ENCODE measurements around the gene STK25.

STK25 gene

DNA sequence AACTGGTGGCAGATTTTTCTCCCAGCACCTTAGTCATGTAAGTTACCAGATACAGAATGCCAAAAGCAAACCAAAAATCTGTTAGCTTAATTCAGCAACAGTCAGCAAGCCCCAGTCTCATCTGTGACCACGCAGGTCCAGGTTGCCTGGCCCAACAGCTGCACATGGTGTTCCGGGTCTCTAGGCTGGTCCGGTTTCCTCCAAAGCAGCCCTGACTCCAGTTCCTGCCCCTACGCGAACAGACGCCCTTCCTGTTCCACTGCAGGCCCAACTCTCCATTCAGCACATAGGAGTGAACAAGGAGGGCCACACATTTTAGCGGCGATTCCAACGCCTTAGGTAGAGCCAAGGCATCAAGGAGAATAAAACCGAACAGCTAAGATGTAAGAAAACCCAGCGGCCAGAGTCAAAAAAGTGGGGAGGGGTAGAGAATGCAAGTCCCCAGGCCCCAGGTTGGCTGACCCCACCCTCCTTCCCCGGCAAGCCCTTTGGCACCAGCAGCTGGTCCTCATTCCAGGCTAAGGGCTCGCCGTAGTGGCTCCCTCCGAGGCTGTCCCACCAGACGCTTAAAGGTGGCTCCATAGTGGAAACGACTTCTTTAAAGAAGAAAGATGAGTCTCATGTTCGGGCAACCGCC lies 1.5 kb downstream of the STK25 start:
- TF ChIP-seq GATA3 (IDR thresholded peaks at IDR 0.05; ENCODE audit: low read depth, low read length) (no peak), GATA2 (IDR thresholded peaks at IDR 0.05; ENCODE audit: low read depth, low read length) (no peak)

DNA sequence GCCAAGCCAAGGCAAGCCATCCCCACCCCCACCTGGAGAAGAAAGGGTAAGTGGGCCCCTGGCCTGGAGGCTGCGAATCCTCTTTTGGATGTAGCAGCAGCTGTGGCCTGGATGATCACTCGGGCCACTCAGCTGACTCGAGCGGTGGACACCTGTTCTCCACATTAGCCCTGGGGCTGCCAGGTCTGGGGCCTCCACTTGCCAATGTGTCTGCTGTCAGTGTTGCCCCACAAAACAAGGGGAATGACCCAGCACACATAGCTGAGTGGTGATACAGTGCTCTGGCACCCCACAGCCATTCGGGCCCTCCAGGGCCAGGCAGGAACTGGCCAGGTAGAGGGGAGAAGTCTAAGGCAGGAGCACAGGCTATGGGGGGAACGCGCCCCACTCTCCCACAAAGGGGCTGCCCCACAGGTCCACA lies 2.6 kb downstream of the STK25 start:
- TF ChIP-seq GATA3 (IDR thresholded peaks at IDR 0.05; ENCODE audit: low read depth, low read length) (no peak), GATA2 (IDR thresholded peaks at IDR 0.05; ENCODE audit: low read depth, low read length) (no peak)

DNA sequence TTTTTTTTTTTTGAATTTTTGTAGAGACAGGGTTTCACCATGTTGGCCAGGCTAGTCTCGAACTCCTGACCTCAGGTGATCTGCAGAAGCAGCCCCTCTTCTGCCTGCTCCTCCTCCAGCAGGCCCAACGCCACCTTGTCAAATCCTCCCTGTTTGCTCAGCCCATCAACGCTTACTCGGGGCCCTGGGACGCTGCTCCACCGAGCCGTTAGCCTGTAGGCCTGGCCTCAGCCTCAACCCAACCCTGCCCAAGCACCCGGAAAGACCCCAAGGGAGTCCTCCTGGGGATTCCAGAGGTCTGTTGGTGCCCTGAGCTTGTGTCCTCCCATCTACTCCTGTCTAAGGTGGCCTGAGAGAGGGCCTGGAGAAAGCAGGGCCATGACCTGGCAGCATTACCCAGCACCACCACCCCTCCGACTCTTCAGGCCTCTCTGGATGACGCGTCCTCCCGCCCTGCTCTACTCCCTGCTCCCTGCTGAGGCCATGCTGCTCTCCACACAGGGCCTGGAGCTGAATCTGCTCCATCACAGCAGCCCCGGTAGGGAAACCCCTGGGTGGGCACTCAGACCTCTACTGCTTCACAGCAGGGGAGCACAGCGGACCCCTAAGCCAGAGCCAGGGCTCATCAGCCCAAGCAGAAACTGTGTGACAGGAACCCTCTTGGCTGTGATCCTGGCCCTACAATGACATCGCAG lies 3.2 kb downstream of the STK25 start:
- TF ChIP-seq GATA3 (IDR thresholded peaks at IDR 0.05; ENCODE audit: low read depth, low read length) (no peak), GATA2 (IDR thresholded peaks at IDR 0.05; ENCODE audit: low read depth, low read length) (no peak)

DNA sequence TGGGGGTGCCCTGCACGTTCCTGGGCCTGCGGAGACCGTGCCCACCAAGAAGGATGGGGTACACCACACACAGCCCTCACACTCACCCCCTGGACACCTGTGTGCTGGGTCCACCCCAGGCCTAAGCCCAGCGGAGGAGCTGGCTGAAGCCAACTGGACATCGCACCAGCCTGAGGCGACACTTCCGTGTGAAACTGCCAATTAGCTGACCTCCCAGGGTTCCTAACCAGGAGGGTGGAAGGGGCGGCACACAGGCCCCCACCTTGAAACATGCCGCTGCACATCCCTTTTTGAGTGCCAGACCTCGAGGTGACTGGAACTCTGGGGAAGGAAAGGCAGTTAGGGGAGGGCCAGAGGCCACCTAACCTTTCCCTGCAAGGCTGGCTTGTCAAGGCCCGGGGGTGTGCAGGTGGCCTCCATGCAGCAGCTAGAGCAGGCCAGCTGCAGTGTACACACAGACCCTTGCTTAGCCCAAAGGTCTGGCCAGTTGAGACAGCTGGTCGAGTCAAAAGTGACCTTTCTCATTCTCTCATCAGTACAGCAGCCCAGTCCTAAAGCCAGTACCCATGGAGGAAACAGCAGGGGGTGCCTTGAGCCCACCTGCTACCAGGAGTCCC lies 4.5 kb downstream of the STK25 start:
- TF ChIP-seq GATA2 (IDR thresholded peaks at IDR 0.05; ENCODE audit: low read depth, low read length), result no peak
- no peak for TF ChIP-seq GATA3 (IDR thresholded peaks at IDR 0.05; ENCODE audit: low read depth, low read length)

DNA sequence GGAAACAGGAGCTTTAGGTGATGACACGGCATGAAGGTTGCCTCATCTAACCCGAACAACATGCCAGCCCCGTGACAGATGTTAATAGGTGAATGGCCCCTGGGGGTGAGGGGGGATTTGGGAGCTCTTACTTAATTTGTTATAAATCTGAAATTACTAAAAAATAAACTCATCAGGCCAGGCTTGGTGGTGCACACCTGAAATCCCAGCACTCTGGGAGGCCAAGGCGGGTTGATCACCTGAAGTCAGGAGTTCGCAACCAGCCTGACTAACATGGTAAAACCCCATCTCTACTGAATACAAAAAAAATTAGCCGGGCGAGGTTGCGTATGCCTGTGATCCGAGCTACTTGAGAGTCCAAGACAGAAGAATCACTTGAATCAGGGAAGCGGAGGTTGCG lies 6.1 kb downstream of the STK25 start:
- TF ChIP-seq GATA2 (IDR thresholded peaks at IDR 0.05; ENCODE audit: low read depth, low read length) (no peak), GATA3 (IDR thresholded peaks at IDR 0.05; ENCODE audit: low read depth, low read length) (no peak)

DNA sequence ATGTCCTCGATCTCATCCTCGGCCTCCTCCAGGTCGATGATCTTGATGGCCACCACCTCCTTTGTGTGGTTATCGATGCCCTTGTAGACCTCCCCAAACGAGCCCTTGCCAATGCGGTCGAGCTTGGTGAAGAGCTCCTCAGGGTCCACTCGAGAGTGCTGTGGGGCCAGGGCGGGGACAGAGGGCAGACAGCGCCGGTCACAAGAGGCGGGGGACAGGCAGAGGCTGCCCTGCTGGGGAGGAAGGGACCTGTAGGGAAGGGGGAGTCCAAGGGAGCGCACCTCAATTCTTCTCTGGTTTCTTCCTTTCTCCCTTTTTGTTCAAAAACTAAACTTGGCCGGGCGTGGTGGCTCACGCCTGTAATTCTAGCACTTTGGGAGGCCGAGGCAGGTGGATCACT lies 6.8 kb downstream of the STK25 start:
- TF ChIP-seq GATA3 (IDR thresholded peaks at IDR 0.05; ENCODE audit: low read depth, low read length) (no peak), GATA2 (IDR thresholded peaks at IDR 0.05; ENCODE audit: low read depth, low read length) (no peak)

DNA sequence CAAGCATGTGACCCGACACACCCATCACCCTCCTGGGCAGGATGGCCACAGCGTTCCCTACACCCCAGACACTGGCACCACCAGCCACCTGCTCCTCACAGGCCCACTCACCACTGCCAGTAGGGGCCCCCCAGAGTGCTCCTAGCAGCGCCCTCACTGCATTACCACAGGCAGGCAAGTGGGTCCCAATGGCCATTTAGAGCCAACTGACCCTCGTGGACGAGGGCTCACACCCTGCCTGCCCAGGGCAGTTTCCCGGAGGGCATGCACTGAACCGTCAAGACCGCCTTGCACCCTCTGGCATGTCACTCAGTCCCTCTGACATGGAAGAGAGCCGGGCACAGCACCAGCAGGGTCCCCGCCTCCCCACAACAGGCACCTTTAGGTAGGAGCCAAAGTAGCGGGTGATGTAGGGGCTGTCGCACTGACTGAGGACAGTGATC lies 7.3 kb downstream of the STK25 start:
- TF ChIP-seq GATA3 (IDR thresholded peaks at IDR 0.05; ENCODE audit: low read depth, low read length) (no peak), GATA2 (IDR thresholded peaks at IDR 0.05; ENCODE audit: low read depth, low read length) (no peak)

DNA sequence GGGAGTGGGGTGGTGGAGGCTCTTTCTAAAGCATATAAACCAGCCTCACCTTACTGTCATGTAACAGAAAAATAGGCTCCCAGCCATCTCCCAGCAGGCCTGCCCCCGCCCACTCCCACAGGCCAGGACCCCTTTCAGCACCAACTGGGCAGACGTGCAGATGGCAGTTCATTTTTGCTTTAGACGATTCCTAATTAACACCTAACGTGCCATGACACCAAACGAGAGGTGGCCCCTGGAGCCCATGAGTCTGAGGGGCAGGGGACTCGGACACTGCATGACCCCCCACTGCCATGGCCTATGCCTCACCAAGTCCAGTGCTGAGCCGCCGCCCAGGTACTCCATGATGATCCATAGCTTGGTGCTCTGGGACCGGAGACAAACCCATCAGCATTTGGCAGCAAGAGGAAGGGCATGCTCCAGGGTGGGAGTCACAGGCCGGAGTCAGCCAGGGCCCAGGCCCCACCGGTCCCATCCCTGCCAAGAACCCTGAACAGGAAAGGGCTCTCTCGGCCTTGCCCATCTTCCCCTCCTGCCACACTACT lies 7.9 kb downstream of the STK25 start:
- TF ChIP-seq GATA3 (IDR thresholded peaks at IDR 0.05; ENCODE audit: low read depth, low read length), result no peak
- TF ChIP-seq GATA2 (IDR thresholded peaks at IDR 0.05; ENCODE audit: low read depth, low read length), result no peak

DNA sequence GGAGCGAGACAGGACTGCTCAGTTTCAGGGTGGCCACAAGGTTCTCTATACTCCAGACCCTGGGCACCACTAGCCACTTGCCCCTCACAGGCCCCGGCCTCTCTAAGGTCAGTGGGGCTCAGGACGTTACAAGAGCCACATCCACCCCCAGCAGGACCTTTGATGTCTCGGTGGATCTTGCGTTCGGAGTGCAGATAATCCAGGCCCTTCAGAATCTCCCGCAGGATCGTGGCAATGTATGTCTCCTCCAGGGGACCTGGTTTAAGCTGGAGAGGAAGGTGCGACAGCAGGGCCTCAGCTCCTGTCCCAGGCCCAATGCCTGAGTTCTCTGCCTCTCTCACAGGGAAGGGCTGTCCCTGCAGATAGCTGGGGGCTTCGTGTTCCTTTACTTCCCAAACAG lies 8.4 kb downstream of the STK25 start:
- TF ChIP-seq GATA3 (IDR thresholded peaks at IDR 0.05; ENCODE audit: low read depth, low read length) (no peak), GATA2 (IDR thresholded peaks at IDR 0.05; ENCODE audit: low read depth, low read length) (no peak)

DNA sequence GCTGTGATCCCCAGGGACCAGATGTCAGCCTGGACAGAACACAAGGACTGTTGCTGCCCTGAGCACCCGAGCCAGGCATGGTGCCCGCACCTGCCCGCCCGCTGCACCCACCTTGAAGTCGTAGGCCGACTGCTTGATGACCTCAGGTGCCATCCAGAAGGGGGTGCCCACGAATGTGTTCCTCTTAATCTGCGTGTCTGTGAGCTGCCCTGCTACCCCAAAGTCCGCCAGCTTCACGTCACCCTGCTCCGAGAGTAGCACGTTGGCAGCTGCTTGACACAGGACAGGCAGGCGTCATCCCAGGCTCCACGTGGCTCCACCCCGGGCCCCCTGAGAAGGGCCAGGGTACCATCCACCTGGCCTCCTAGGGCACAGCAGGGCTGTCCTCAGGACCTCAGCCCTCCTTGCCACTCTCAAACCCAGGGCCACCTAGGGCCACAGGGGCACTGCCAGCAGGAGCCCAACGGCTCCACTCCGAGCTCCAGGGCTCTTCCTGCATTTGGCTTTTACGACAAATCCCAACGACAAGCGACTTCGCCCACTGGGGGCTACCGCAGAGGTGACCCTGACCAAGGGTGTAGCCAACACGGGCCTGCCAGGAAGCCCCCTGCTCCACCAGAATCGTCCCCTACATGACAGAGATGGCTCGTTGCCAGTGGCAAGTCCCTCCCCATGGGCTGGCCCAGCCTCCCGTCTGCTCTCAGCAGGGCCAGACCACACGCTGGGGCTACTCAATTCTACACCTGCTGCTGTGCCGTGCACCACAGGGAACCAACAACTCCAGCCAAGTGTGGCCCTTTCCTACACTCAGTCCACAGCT lies 9.0 kb downstream of the STK25 start:
- no peak for TF ChIP-seq GATA2 (IDR thresholded peaks at IDR 0.05; ENCODE audit: low read depth, low read length)
- TF ChIP-seq GATA3 (IDR thresholded peaks at IDR 0.05; ENCODE audit: low read depth, low read length), result no peak

DNA sequence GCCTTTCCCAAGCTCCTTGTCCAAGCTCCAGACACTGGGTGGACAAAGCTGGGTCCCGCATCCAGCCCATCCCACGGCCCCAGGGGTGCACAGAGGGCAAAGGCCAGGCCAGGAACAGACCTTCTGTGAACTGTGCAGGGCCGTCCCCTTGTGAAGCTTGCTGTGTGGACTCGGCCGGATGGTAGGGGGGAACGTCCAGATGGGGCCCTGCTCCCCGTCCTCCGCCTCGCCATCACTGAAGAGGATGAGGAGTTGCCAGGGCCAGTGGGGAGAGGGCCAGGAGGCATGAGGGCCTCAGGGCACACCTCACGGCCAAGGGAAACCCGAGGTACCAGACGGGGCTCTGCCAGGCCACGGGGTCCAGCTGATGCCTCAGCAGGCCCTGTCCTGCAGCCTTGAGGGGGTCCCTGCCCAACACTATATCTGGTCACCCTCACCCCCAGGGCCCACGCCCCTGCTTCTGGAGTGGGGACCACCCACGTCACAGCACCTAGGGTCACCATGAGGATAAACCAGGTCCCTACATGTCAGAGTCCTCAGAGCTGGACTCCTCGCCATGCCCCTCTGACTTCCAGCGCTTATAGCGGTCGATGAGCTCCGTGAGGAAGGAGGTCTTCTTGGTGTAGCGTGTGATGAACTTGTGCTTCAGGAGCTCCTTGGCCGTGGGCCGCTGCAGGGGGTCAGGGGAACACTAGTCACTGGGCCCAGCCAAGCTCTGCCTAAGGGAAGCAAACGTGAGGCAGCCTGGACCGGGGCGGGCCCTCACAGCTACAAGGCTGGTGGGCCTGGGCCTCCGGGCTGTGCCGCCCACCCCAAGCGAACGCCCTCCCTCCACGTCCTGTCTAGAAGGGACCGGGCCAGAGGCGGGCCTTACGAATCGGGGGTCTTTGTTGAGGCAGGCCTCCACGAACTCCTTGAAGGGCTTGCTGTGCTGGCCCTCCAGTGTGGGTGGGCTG lies 10.0 kb downstream of the STK25 start:
- TF ChIP-seq GATA3 (IDR thresholded peaks at IDR 0.05; ENCODE audit: low read depth, low read length) (no peak), GATA2 (IDR thresholded peaks at IDR 0.05; ENCODE audit: low read depth, low read length) (no peak)

DNA sequence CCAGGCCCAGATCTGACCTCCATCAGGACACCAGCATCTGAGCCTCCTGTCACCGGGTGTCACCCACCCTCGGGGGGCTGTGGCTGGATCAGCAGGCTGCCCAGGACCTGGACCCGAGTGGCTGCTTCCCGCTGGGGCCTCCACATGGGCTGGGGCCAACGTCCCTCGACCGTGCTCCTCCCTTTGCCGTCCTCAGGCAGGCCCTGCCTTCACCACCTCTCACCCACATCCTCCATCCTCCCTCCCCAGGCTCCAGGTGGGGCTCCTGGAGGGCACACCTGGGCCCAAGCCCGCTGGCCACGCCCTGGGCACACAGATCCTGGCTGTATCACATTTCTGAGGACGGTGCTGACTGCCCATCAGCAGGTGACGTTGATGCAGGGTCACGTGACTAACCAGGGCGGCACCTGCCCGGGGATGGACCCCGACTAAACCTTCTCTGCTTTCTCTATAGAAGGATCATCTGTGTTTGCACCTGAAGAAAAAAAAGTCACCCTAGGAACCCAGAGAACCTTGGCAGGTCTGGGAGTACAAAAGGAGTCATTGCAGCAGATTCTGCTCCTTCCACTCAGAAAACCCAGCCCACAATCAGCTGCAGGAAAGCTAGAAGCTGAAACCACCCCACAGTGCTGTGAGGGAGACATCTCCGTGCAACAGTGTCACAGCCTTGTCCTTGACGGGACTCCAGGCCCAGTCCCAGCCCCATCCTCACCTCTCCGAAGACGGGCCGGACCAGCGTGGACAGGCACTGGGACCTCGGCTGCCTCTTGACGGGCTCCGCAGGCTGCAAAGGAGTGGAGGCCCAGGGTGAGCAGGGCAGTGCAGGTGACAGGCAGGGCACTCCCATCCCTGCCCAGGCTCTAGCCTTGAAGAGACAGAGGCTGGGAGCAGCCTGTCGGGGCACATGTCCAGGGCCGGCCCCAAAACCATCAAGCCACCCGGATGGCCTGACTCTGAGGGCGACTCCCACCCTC lies 11.2 kb downstream of the STK25 start:
- TF ChIP-seq GATA2 (IDR thresholded peaks at IDR 0.05; ENCODE audit: low read depth, low read length) (no peak), GATA3 (IDR thresholded peaks at IDR 0.05; ENCODE audit: low read depth, low read length) (no peak)
